Measurements from ENCODE around the gene SPC24.
"Not testable (repeated sequence)": the region's sequence is repeated elsewhere in the genome, so short reads cannot be mapped to it uniquely, and the experiment has no call there.

Gene SPC24

GRCh38 chr19:11191934-11192333 is 36.4 kb upstream of the SPC24 start:
- DNase-seq (ENCODE audit: low spot score) = no peak

- DNase-seq (ENCODE audit: low spot score) = peak; percentile 55
Measured at GRCh38 chr19:11191273-11191755, 35.7 kb upstream of the SPC24 start.

- no peak for DNase-seq (ENCODE audit: low spot score)
Measured at GRCh38 chr19:11190501-11190900, 34.9 kb upstream of the SPC24 start.

GRCh38 chr19:11187441-11187840 is 31.9 kb upstream of the SPC24 start:
- DNase-seq (ENCODE audit: low spot score) = no peak

GRCh38 chr19:11182994-11183393 is 27.4 kb upstream of the SPC24 start:
- DNase-seq (ENCODE audit: low spot score) = no peak

GRCh38 chr19:11181488-11181887 is 25.9 kb upstream of the SPC24 start:
- no peak for DNase-seq (ENCODE audit: low spot score)

GRCh38 chr19:11180975-11181374 is 25.4 kb upstream of the SPC24 start:
- DNase-seq (ENCODE audit: low spot score) = not testable (repeated sequence)

- DNase-seq (ENCODE audit: low spot score) = no peak
Measured at GRCh38 chr19:11180346-11180745, 24.8 kb upstream of the SPC24 start.

GRCh38 chr19:11179716-11180297 is 24.2 kb upstream of the SPC24 start:
- DNase-seq (ENCODE audit: low spot score) = no peak

- not testable (repeated sequence) for DNase-seq (ENCODE audit: low spot score)
Measured at GRCh38 chr19:11179145-11179465, 23.5 kb upstream of the SPC24 start.

GRCh38 chr19:11177592-11177991 is 22.0 kb upstream of the SPC24 start:
- no peak for DNase-seq (ENCODE audit: low spot score)

- DNase-seq (ENCODE audit: low spot score) = no peak
Measured at GRCh38 chr19:11176466-11177193, 21.0 kb upstream of the SPC24 start.

- DNase-seq (ENCODE audit: low spot score) = no peak
Measured at GRCh38 chr19:11175920-11176319, 20.3 kb upstream of the SPC24 start.

- DNase-seq (ENCODE audit: low spot score) = no peak
Measured at GRCh38 chr19:11174336-11174735, 18.8 kb upstream of the SPC24 start.

- no peak for DNase-seq (ENCODE audit: low spot score)
Measured at GRCh38 chr19:11173516-11174155, 18.1 kb upstream of the SPC24 start.

GRCh38 chr19:11172576-11172975 is 17.0 kb upstream of the SPC24 start:
- DNase-seq (ENCODE audit: low spot score) = no peak

- no peak for DNase-seq (ENCODE audit: low spot score)
Measured at GRCh38 chr19:11171144-11171543, 15.6 kb upstream of the SPC24 start.

GRCh38 chr19:11169896-11170678 is 14.5 kb upstream of the SPC24 start:
- no peak for DNase-seq (ENCODE audit: low spot score)

GRCh38 chr19:11168568-11168967 is 13.0 kb upstream of the SPC24 start:
- no peak for DNase-seq (ENCODE audit: low spot score)

GRCh38 chr19:11166281-11167142 is 10.9 kb upstream of the SPC24 start:
- no peak for DNase-seq (ENCODE audit: low spot score)

GRCh38 chr19:11165486-11166030 is 10.0 kb upstream of the SPC24 start:
- no peak for DNase-seq (ENCODE audit: low spot score)
